Measurements from ENCODE around the gene UBAC2.

The UBAC2 gene

GRCh38 chr13:99418103-99418842 is 217.6 kb downstream of the UBAC2 start:
- no peak for DNase-seq (ENCODE audit: low spot score)

- no peak for DNase-seq (ENCODE audit: low spot score)
Measured at GRCh38 chr13:99418843-99419140, 218.1 kb downstream of the UBAC2 start.

GRCh38 chr13:99419591-99420243 is 219.1 kb downstream of the UBAC2 start:
- DNase-seq (ENCODE audit: low spot score), result no peak

GRCh38 chr13:99421271-99421670 is 220.6 kb downstream of the UBAC2 start:
- DNase-seq (ENCODE audit: low spot score), result no peak

GRCh38 chr13:99421758-99422585 is 221.3 kb downstream of the UBAC2 start:
- DNase-seq (ENCODE audit: low spot score), result no peak

- DNase-seq (ENCODE audit: low spot score), result no peak
Measured at GRCh38 chr13:99422586-99423220, 222.0 kb downstream of the UBAC2 start.

GRCh38 chr13:99425485-99426341 is 225.1 kb downstream of the UBAC2 start:
- no peak for DNase-seq (ENCODE audit: low spot score)

- DNase-seq (ENCODE audit: low spot score), result no peak
Measured at GRCh38 chr13:99426426-99426825, 225.8 kb downstream of the UBAC2 start.

- DNase-seq (ENCODE audit: low spot score), result no peak
Measured at GRCh38 chr13:99429670-99430069, 229.0 kb downstream of the UBAC2 start.

- DNase-seq (ENCODE audit: low spot score), result no peak
Measured at GRCh38 chr13:99431927-99432608, 231.4 kb downstream of the UBAC2 start.

GRCh38 chr13:99432609-99433542 is 232.2 kb downstream of the UBAC2 start:
- peak; percentile 85 for DNase-seq (ENCODE audit: low spot score)

- no peak for DNase-seq (ENCODE audit: low spot score)
Measured at GRCh38 chr13:99433543-99434075, 233.0 kb downstream of the UBAC2 start.

- DNase-seq (ENCODE audit: low spot score), result no peak
Measured at GRCh38 chr13:99434258-99434788, 233.7 kb downstream of the UBAC2 start.

GRCh38 chr13:99435116-99435515 is 234.5 kb downstream of the UBAC2 start:
- no peak for DNase-seq (ENCODE audit: low spot score)

- DNase-seq (ENCODE audit: low spot score), result no peak
Measured at GRCh38 chr13:99435998-99436397, 235.3 kb downstream of the UBAC2 start.

Data from AG08395 (cell line).